Keratinocyte (primary cell): ENCODE measurements around the gene DPF3. TPM values are rescaled to one million over a fixed set of nuclear protein-coding genes. Genes with fewer than 3 reads are reported as not detected.

Source experiments
- DNase-seq: peaks from one replicate; pipeline ENCODE4 v3.0.0-alpha.2; 2011; ENCODE audit warnings: low read depth, missing footprints, low spot score
- FAIRE-seq: peaks from 2 replicates; lab custom pipeline; 2011; peaks lifted over from hg19 to GRCh38; lab: Jason Lieb, UNC
- H2AFZ ChIP-seq: 2 replicates; pipeline ENCODE4 v1.6.0; 2012; ENCODE audit warnings: low read length, control low read depth, inconsistent platforms; ENCODE audit not compliant: control insufficient read depth
- H3K27ac ChIP-seq: 2 replicates; pipeline ENCODE4 v1.5.1; 2011; ENCODE audit warnings: low read length; ENCODE audit not compliant: control insufficient read depth, insufficient read depth
- H3K27me3 ChIP-seq: 3 replicates; pipeline ENCODE4 v1.6.0; 2011; ENCODE audit warnings: low read length; ENCODE audit not compliant: control insufficient read depth, insufficient read depth; ENCODE audit errors: extremely low read depth
- H3K36me3 ChIP-seq, 2 experiments: 2 replicates in 1 of 2; 3 replicates in 1 of 2; pipeline ENCODE4 v1.5.1; 2011; ENCODE audit warnings: low read length in 2 of 2, mild to moderate bottlenecking in 1 of 2; ENCODE audit not compliant: control insufficient read depth in 2 of 2, insufficient read depth in 2 of 2; ENCODE audit errors: extremely low read depth in 1 of 2
- H3K4me1 ChIP-seq: 3 replicates; pipeline ENCODE4 v1.5.1; 2011; ENCODE audit warnings: low read length; ENCODE audit not compliant: control insufficient read depth, insufficient read depth; ENCODE audit errors: extremely low read depth
- H3K4me2 ChIP-seq: 3 replicates; pipeline ENCODE4 v1.6.0; 2011; ENCODE audit warnings: low read depth, low read length; ENCODE audit not compliant: control insufficient read depth, insufficient read depth; ENCODE audit errors: extremely low read depth
- H3K4me3 ChIP-seq, 3 experiments: fragments of 200-600 bp in 1 of 3; sonication (generic) in 1 of 3; 2 replicates in 2 of 3; 3 replicates in 1 of 3; pipeline ENCODE4 v1.5.1; 2011 to 2016; ENCODE audit warnings: low read length in 3 of 3, mild to moderate bottlenecking in 3 of 3, control low read depth in 2 of 3, inconsistent platforms in 1 of 3, low read depth in 1 of 3, mixed read lengths in 1 of 3, mixed run types in 1 of 3, moderate library complexity in 1 of 3; ENCODE audit not compliant: control insufficient read depth in 2 of 3, insufficient read depth in 2 of 3; ENCODE audit errors: extremely low read depth in 1 of 3
- H3K79me2 ChIP-seq: 2 replicates; pipeline ENCODE4 v1.6.0; 2012; ENCODE audit warnings: low read length; ENCODE audit not compliant: control insufficient read depth, insufficient read depth
- H3K9ac ChIP-seq: 3 replicates; pipeline ENCODE4 v1.6.0; 2011; ENCODE audit warnings: low read length; ENCODE audit not compliant: control insufficient read depth, insufficient read depth; ENCODE audit errors: extremely low read depth
- H3K9me1 ChIP-seq: 3 replicates; pipeline ENCODE4 v1.6.0; 2011; ENCODE audit warnings: low read length; ENCODE audit not compliant: control insufficient read depth, insufficient read depth; ENCODE audit errors: extremely low read depth
- H3K9me3 ChIP-seq: 2 replicates; pipeline ENCODE4 v1.5.1; 2012; ENCODE audit warnings: low read depth, low read length; ENCODE audit not compliant: control insufficient read depth
- H4K20me1 ChIP-seq: 3 replicates; pipeline ENCODE4 v1.6.0; 2011; ENCODE audit warnings: low read length; ENCODE audit not compliant: control insufficient read depth, insufficient read depth; ENCODE audit errors: extremely low read depth
- CTCF ChIP-seq, 3 experiments: IDR thresholded peaks in 1 of 3; conservative IDR thresholded peaks in 1 of 3; optimal IDR thresholded peaks in 1 of 3; 2 replicates in 2 of 3; 3 replicates in 1 of 3; pipeline versions ENCODE3 to v1.5.1; 2011; ENCODE audit warnings: low read length in 3 of 3, mild to moderate bottlenecking in 3 of 3, moderate library complexity in 2 of 3, control low read depth in 1 of 3, inconsistent platforms in 1 of 3; ENCODE audit not compliant: insufficient read depth in 2 of 3; ENCODE audit errors: extremely low read depth in 1 of 3
- EZH2 ChIP-seq: IDR thresholded peaks from one replicate; pipeline ENCODE4 v1.6.1; 2012; ENCODE audit warnings: inconsistent platforms, mild to moderate bottlenecking, low read length, moderate library complexity
- dilution Hi-C: fragments of 300-500 bp; cut with MboI; formaldehyde crosslinking; loops from one replicate; pipeline ENCODE4 v1.7.0; 2020; ENCODE audit warnings: low sequenced_read_pairs; ENCODE audit not compliant: extremely low pct_ligation_motif_present
- polyA plus RNA-seq, 5 experiments: library from polyadenylated mRNA; depleted of rRNA in 3 of 5; stranded (reverse) in 3 of 5; stranded (forward) in 1 of 5; unstranded in 1 of 5; fragments of >200 nt; gene quantifications; 1 replicate in 1 of 5; 2 replicates in 3 of 5; 3 replicates in 1 of 5; pipeline versions ENCODE4 v1.2.1 to v1.2.3, GENCODE V29; 2011 to 2012; ENCODE audit warnings: missing spikeins in 2 of 5, low read depth in 1 of 5, low replicate concordance in 1 of 5

DPF3 gene
- polyA plus RNA-seq, 1 donor (not counting 4 experiments of a cell fraction or from before 2014, with no cell fraction given): 1.1 TPM

- H3K9ac ChIP-seq: no peak overlapping the region
- H3K79me2 ChIP-seq: peaks cover 11% of the 10 kb centered on the region
- TF ChIP-seq CTCF (optimal IDR thresholded peaks at IDR 0.05 in 1 of 3, IDR thresholded peaks at IDR 0.05 in 1 of 3, conservative IDR thresholded peaks at IDR 0.05 in 1 of 3; ENCODE audit: extremely low read depth in 1 of 3, insufficient read depth in 2 of 3, low read length in 3 of 3): no peak
- no peak for TF ChIP-seq EZH2
- H3K27ac ChIP-seq: no peak overlapping the region
- no peaks in the 10 kb centered on the region for H4K20me1 ChIP-seq
- dilution Hi-C loops: no loop called here
- no peak overlapping the region for H3K4me3 ChIP-seq
- no peak for FAIRE-seq
- H3K4me1 ChIP-seq: peaks cover 6% of the 10 kb centered on the region
- no peak overlapping the region for H2AFZ ChIP-seq
- DNase-seq: no peak
- peaks cover 3% of the 10 kb centered on the region for H3K27me3 ChIP-seq
- H3K9me1 ChIP-seq: no peaks in the 10 kb centered on the region
- H3K4me2 ChIP-seq: no peak overlapping the region
- H3K9me3 ChIP-seq: no peaks in the 10 kb centered on the region
- H3K36me3 ChIP-seq: no peaks in the 10 kb centered on the region
Observed at GRCh38 chr14:72924337-72924736, 30.4 kb upstream of the DPF3 start.

- Histone ChIP-seq H3K4me3 (no peak overlapping the region), H4K20me1 (no peaks in the 10 kb centered on the region), H2AFZ (no peak overlapping the region), H3K27ac (no peak overlapping the region), H3K4me1 (peaks cover 4% of the 10 kb centered on the region), H3K27me3 (peaks cover 19% of the 10 kb centered on the region), H3K9me3 (no peaks in the 10 kb centered on the region), H3K9me1 (no peaks in the 10 kb centered on the region), H3K79me2 (no peaks in the 10 kb centered on the region), H3K36me3 (no peaks in the 10 kb centered on the region), H3K4me2 (no peak overlapping the region), H3K9ac (no peak overlapping the region)
- DNase-seq: no peak
- TF ChIP-seq EZH2 (no peak), CTCF (optimal IDR thresholded peaks at IDR 0.05 in 1 of 3, IDR thresholded peaks at IDR 0.05 in 1 of 3, conservative IDR thresholded peaks at IDR 0.05 in 1 of 3; ENCODE audit: extremely low read depth in 1 of 3, insufficient read depth in 2 of 3, low read length in 3 of 3) (no peak)
- dilution Hi-C loops: no loop called here
- no peak for FAIRE-seq
Observed at GRCh38 chr14:72921396-72921795, 27.5 kb upstream of the DPF3 start.
